NCI-H1105 (cell line): Measurements from ENCODE around the gene SMIM15.
"Not testable (repeated sequence)": the region's sequence is repeated elsewhere in the genome, so short reads cannot be mapped to it uniquely, and the experiment has no call there.

ENCODE experiments used
- DNase-seq: peaks from one replicate; lab custom pipeline; 2025; lab: John Stamatoyannopoulos, UW

Gene SMIM15, protein sequence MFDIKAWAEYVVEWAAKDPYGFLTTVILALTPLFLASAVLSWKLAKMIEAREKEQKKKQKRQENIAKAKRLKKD

DNA sequence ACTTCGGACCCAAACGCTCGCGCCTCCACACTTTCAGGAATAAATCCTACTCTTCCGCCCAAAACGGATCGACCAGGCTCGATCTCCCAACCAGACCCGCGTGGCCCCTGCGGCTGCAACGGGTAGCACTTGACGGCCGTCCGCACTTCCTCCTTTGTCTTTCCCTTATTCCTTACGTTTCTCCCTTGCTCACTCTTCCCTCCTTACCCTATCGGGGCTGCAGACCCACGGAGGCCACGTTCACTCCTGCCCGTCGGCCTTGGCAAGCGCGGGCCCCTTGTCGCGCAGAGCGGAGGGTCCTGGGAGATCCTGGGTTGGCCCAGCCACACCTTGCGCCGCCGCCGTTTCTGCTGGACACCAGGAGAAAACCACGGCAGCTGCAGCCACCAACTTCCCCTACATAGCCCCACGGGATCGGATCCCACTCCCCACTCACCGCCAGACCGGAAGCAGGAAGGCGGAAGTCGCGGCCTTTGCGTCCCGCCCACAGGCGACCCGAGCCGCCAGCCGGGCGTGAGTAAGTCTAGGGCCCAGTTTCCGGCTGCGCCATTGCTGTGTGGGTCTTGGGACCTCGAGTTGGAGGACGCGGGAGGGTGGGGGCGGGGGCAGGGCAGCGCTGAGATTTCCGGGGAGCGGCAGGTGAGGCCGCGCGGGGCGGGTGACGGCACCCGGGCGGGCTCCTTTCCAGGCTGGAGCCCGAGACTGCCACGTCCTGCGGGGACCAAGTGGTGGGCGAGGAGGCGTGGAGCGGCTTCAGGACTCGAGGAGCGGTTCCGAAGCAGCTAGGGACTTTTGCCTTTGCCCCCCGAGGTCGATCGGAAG, at the start of gene SMIM15:
TSS of gene SMIM15 (minus strand) at position 459 of the 822 bp plus-strand sequence. CDS start 2,297 bp downstream, outside the sequence.
- peak; percentile 71 for DNase-seq

DNA sequence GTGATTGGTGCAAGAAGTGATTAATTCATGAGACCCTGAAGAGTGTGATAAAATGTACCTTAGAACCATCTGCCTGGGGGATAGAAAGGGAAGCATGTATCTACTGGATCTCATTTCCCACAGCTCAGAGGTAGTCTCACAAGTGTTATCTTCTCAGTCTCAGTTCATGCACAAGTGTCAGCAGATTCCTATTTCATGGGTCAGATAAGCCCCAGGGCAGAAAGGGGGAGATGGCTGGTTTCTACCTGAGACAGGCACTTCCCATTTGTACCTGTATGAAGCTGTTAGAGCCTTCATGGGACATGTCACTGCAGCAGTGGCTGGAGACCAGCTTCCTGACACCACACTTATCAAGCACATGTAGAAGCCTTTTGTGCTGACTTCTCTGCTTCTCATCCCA, 45.6 kb upstream of the SMIM15 start:
- no peak for DNase-seq

- DNase-seq, result no peak
These were observed 42.7 kb upstream of the SMIM15 start for GRCh38 chr5:61205013-61205412.

GRCh38 chr5:61202213-61202612, 39.9 kb upstream of the SMIM15 start:
- DNase-seq, result no peak

DNA sequence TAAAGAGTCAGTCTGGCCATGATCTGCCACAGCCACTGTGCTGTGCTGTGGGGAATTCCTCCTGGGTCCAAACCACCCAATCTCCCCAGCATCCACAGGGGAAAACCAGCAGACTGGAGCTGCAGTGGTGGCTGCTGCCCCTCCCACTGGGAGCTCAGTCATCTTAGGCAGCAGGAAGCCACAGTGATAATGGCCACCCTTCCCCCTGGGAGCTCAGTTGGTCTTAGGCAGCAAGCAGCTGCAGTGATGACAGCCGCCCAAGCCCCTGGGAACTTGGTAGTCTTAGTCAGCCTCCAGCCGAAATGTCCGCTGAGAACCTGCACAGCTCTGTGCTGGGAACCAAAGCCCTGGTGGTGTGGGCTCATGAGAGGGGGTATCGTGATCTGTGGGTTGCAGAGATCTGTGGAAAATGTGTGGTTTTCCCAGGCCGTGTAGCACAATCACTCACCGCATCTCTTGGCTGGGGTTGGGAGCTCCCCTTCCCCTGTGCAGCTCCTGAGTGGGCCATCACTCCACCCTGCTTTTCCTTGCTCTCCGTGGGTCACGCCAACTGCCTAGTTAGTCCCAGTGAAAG, 38.4 kb upstream of the SMIM15 start:
- DNase-seq, result no peak

DNA sequence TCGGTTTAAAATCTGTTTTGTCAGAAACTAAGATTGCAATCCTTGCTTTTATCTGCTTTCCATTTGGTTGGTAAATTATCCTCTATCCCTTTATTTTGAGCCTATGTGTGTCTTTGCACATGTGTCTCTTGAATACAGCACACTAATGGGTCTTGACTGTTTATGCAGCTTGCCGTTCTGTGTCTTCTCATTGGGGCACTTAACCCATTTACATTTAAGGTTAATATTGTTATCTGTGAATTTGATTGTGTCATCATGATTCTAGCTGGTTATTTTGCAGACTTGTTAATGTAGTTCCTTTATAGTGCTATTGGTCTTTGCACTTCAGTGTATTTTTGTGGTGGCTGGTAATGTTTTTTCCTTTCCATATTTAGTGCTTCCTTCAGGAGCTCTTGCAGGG, 36.3 kb upstream of the SMIM15 start:
- no peak for DNase-seq

- not testable (repeated sequence) for DNase-seq
These were observed 25.6 kb upstream of the SMIM15 start for GRCh38 chr5:61187826-61188225.

DNA sequence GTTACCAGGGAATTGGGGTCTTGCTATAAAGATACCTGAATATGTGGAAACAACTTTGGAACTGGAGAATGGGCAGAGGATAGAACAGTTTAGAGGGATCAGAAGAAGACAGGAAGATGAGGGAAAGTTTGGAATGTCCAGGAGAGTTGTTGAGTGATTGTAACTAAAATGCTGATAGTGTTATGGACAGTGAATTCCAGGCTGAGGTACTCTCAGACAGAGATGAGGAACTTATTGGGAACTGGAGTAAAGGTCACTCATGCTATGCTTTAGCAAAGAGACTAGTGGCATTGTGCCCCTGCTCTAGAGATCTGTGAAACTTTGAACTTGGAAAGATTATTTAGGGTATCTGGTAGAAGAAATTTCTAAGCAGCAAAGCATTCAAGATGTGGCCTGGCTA, 25.1 kb upstream of the SMIM15 start:
- DNase-seq, result not testable (repeated sequence)

- DNase-seq, result no peak
These were observed 24.4 kb upstream of the SMIM15 start for GRCh38 chr5:61186634-61187033.

DNA sequence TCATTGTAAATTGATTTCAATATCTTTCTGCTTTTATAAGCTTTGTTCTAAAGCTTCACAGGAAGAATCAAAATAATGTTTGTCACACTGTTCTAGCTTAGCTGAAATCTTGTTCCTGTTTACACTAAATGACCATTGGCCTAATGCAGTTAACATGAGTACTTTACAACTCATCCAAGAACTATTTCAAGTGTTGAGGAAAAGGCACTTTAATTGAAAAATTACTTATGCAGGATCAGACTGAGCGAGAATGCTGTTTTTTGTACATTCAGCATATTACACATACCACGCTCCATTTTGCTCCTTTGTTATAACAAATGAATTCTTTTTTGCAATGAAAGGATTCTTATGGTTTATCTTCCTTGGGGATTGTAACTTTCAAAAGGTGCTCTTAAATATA, 22.4 kb upstream of the SMIM15 start:
- DNase-seq, result no peak

DNA sequence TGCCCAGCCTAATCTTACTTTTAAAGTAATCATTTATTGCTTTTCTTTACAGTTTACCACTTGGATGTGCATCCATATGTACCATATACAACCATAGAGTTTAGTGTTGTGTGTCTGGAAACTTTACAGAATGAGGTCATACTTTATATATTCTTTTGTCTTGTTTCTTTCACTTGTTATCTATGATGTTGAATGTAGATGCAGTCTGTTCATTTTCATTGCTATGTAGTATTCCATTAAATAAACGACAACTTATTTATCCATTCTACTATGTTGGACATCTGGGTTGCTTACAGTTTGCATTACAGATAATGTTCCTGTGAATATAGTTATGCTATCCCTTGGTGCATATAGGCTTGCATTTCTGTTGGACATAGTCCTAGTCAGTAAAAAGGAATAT, 21.3 kb upstream of the SMIM15 start:
- no peak for DNase-seq

- no peak for DNase-seq
These were observed 20.2 kb upstream of the SMIM15 start for GRCh38 chr5:61182449-61182848.

GRCh38 chr5:61180886-61181285, 18.6 kb upstream of the SMIM15 start:
- no peak for DNase-seq

- DNase-seq, result no peak
These were observed 16.4 kb upstream of the SMIM15 start for GRCh38 chr5:61178702-61179101.

DNA sequence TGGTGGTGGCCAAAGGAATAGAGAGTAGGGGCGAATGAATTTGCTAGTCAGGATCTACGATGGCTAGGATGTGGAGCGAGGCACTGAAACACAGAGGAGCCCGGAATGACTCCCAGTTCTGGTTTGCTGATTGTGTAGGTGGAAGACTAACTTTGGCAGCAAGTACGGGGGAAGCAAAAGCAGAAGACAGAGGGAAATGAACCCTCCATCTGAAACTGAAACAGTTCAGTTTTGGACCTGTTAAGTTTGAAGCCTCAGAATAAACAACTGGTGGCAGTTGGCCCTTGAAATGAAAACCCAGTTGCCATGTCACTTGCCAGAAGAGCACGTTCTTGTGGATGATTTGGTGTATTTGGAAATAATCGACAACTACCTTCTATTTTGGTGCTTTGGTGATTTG, 15.4 kb upstream of the SMIM15 start:
- DNase-seq, result no peak

- no peak for DNase-seq
These were observed 14.8 kb upstream of the SMIM15 start for GRCh38 chr5:61177070-61177469.

DNA sequence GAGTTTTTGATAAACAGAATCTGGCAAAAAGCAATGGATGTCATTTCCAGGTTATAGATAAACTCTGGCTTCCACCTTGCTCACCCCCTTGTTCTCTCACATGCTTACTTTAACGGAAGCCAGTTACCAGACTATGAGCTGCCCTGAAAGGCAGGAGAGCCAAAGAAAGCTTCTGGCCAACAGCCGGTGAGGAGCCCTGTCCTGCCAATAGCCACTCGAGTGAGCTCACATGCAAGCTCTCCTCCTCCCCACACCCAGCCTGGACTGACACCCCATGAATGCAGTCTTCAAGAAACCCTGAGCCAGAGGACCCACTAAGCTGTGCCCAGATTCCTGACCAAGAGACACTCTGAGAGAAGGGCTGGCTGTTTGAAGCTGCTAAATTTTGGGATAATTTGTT, 14.4 kb upstream of the SMIM15 start:
- DNase-seq, result no peak

DNA sequence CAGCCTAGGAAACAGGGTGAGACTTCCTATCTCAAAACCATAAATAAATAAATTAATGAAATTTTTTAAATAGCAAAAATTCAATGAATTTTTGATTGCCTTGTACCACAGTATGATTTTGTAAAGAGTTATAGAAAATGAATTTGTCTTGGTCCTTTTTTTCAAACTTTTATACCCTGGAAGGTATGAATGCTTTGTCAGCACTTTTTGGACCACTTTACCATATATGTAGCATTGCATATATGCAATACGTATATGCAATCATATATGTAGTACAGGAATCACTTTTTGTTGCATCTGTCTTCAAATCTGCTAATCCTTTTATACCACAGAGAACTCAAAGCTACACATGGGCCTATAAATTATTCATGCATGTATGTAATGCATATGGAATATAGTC, 9.2 kb upstream of the SMIM15 start:
- no peak for DNase-seq

GRCh38 chr5:61168951-61169350, 6.7 kb upstream of the SMIM15 start:
- no peak for DNase-seq

- no peak for DNase-seq
These were observed 5.1 kb upstream of the SMIM15 start for GRCh38 chr5:61167382-61167781.

DNA sequence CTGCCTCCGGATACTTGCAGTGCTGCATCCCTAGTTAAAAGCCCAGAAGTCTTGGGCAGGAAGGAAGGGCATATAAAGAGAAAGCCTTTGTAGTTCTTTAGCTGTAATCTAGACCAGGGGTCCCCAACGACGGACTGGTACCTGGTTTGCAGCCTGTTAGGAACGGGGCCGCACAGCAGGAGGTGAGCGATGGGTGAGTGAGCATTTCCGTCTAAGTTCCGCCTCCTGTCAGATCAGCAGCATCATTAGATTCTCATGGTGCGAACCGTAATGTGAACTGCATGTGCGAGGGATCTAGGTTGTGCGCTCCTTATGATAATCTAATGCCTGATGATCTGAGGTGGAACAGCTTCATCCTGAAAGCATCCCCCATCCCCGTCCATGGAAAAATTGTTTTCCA, 1.6 kb upstream of the SMIM15 start:
- no peak for DNase-seq

DNA sequence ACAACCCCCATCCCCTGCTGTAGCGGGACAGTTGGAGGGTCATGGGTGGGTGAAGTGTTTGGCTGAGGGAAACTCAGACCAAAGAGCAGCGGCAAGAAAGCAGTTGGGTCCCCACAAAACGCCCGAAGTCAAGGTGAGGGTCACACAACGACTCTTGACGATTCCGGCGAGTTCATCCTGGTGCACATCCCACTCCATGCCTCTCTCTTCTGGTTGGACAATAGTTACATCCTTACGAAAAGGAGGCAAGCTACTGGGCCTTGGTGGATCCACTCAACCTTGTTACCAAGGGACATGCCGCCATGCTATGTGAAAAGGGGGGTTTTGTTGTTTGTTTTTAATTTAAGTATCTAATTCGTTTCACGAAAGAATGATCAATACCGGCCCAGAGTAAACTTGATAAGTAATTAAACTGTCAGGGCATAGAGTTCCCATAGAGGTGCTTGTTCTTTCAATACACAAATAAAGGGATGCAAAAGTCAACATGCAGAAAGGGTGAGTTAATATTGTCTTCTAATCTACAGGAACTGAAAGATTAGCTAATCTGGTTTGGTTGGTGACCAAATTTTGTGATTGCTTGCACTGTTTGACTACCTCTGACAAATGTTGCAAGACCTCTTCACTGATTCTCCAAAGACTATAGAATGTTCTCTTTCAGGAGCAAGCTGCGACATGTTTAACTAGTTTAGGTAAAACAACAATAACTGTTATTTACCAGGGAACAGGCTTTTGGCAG, 732 bp upstream of the SMIM15 start:
- no peak for DNase-seq

- DNase-seq, result no peak
These were observed 1.8 kb downstream of the SMIM15 start for GRCh38 chr5:61160497-61160896.
